ENCODE measurements around the gene PCMT1.

Gene PCMT1

DNA sequence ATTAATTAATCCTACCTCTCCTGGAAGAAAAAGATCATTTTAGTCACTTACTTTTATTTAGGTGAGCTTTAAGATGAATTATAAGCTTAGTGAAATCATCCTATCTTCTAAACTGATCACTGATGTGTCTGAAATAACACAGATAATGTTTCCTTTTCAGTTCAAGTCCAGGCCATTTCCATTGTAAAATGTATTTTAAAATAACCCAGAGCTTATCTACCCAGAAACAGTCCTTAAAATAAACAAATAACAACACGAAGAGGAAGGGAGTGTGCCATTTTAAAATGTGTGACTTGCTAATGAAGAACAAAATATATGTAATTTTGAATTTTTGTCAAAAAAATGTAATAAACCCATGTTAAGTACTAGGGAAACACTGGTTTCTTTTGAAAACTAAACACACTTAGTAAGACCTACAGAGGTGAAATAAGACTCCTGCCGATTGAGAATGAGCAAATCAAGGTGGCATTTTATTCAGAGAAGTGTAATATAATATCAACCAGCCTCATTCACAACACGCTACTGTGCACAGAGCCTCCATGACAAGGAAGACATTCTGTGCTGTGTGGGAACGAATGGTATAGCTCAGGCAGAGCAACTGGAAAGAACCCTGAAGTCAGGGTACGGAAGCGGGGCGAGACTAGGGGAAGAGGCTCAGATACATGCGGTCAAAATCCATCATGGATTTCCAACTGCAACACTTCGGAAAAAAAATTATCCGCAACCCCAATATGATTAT lies 106.9 kb downstream of the PCMT1 start:
- DNase-seq: no peak

DNA sequence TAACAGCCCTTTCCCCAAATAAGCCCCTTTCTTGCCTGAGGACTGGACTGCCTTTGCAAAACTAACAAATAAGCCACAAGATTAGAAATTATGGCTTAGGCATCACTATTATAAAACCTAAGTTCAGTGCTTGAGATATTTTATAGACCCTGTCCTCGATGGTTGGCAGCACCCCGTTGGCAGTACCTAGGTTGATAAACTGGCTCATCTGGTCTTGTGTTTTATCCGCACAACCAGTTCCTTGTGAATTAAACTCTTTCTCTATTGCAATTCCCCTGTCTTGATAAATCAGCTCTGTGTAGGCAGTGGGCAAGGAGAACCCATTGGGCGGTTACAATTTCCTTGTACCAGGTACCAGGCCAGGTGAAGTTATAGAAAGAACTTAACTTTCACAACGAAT lies 108.0 kb downstream of the PCMT1 start:
- DNase-seq: no peak

DNA sequence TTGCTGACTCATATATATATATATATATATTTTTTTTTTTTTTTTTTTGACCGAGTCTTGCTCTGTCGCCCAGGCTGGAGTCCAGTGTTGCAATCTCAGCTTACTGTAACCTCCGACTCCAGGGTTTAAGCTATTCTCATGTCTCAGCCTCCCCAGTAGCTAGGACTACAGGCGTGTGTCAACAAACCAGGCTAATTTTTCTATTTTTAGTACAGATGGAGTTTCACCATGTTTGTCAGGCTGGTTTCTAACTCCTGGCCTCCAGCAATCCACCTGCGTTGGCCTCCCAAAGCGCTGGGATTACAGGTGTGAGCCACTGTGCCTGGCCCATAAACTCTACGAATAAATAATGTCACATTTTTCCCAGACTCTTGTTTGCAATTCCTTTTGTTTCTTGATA lies 109.8 kb downstream of the PCMT1 start:
- DNase-seq: no peak

DNA sequence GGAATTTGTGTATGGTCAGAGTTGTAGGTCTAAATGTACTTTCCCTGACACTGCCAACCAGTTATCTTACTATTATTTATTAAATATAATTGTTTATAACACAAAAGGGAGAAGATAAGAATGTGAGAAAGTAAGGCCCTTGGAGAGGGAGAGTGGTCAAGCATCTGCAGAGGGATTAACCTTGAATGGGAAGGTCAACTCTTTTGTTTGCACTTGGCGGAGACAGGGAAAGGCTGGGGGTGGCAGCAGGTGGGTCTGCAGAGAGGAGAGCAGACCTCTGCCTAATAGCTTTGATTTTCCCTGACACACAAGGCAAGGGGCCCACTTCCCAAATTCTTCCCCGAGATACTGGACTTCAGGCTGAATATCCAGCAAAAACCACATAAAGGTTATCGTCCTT lies 110.4 kb downstream of the PCMT1 start:
- DNase-seq: no peak

DNA sequence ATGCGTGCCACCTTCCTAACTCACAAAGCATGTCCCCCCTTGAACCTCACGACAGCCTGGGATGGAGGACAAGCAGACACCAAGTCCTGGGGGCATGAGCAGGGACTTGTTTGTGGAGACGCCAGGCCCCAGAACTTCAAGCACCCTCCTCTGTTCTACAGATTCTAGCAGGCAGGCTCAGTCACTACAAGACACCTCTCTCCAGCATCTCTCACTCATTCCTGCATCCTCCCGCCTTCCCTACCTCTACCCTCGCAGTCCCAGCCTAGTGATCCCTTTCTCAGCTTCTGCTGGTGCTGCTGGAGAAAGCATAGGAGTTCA lies 110.9 kb downstream of the PCMT1 start:
- DNase-seq: no peak
